ENCODE measurements around the gene RAD52. TPM values are rescaled to one million over a fixed set of nuclear protein-coding genes. Genes with fewer than 3 reads are reported as not detected.

RAD52 gene
- 10 to 100 TPM; 17.0 to 24.9 TPM for total RNA-seq

DNA sequence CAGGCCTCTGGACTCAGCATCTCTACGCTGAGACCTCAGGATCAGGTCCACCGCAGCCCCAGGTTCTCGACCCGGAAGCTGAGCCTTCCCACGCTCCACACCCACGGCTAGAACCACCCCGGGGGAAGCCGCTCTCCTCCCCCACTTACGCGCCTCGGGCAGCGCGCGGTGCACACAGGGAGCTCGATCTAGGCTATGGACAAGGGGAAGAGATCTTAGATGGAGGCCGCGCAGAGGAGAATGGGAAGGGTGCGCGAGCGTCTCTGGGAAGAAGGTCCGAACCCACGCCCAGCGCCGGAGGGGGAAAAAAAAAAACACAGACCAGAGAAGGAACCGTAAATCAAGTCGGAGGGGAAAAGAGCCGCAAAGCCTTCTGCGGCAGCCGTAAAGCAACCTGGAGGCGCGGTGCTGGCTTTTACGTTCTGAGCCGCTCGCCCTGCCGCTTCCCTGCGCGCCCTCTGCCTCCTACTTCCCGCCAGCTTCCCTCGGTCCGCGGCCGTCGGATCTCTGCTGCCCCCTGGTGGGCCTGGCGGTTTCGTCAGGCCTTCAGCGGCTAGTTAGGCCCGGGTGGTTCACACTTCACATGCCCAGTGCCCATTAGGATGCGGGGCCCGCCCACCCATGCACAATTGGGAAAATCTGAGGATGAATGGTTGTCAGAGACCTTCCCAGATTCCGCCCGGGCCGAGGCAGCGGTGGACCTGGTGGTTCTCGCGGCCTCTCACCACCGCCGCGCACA, at the start of gene RAD52:
RAD52 (minus strand) TSS at position 242 of the 739 bp plus-strand sequence. CDS start 16,636 bp downstream, outside the sequence.
- Mint-ChIP-seq H3K36me3 (no peaks in the 10 kb centered on the region), H3K4me3 (peak within 1 kb of the TSS; percentile 97), H3K27ac (peak within 1 kb of the TSS; percentile 91 to 97), H3K9me3 (no peaks in the 10 kb centered on the region), H3K27me3 (no peaks in the 10 kb centered on the region), H3K4me1 (ENCODE audit: low read depth in 2 of 2) (peaks cover 23 to 30% of the 10 kb centered on the region in 2 donors)
- peak; percentile 98 for DNase-seq (ENCODE audit: low spot score)
- peak; percentile 90 to 92 for ATAC-seq

DNA sequence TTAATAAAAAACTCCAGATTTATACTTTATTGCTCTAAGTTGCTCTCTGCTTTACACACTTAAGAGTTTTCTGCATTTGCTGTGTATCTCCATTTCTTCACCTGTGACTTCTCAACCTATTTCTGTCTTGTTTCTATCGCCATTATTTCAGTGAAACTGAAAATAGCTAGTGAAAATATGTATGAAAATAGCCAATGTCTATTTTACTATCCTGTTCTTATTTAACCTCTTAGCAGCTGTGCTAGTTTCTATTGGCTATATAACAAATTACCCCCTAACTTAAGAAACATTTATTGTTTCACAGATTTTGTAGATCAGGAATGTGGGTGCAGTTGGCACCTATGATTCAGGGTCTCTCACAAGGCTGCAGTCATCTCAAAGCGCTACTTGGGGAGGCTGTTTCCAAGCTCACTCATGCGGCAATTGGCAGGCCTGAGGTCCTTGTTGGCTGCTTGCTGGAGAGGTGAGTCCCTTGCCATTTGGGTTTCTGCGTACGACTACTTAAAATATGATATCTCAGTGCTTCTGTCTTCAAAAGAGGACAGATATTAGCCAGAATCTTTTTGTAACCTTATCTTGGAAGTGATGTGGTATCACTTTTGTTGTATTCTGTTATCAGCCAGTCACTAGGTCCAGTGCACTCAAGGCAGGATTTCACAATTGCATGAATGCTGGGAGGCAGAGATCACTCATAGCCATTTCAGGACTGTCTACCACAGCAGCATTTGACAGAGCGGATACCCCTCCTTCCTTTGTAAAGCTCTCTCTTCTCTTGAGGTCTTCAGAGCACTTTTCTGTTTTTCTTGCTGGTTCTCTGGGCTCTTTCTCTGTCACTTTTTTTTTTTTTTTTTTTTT, 48.8 kb upstream of the RAD52 start:
- Mint-ChIP-seq H3K4me3 (no peak overlapping the region), H3K27ac (no peak overlapping the region), H3K4me1 (ENCODE audit: low read depth in 2 of 2) (peaks cover 10 to 11% of the 10 kb centered on the region in 2 donors), H3K36me3 (no peaks in the 10 kb centered on the region), H3K9me3 (no peaks in the 10 kb centered on the region), H3K27me3 (no peaks in the 10 kb centered on the region)
- DNase-seq (ENCODE audit: low spot score) (no peak), ATAC-seq (no peak)

DNA sequence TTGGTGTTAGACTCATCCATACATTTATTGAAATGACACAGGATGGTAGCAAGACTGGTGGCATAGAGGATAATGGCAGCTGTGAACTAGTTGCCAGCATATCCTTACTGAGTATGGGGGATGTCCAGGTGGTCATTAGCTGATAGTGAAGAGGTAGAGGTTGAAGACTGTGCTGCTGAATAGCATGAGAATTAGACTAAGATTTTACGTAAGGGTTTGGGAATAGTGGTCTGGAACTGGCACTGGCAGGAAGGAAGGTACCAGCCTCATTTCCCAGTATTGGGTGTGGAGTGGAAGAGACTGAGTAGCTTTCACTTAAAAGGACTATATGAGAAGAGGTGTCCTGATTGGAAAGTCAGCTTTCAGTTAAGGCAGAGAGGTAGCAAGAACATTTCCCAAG, 48.0 kb upstream of the RAD52 start:
- Mint-ChIP-seq H3K27ac (no peak overlapping the region), H3K4me1 (ENCODE audit: low read depth in 2 of 2) (peaks cover 13 to 14% of the 10 kb centered on the region in 2 donors), H3K36me3 (no peaks in the 10 kb centered on the region), H3K9me3 (no peaks in the 10 kb centered on the region), H3K4me3 (no peak overlapping the region), H3K27me3 (no peaks in the 10 kb centered on the region)
- ATAC-seq (no peak), DNase-seq (ENCODE audit: low spot score) (no peak)

DNA sequence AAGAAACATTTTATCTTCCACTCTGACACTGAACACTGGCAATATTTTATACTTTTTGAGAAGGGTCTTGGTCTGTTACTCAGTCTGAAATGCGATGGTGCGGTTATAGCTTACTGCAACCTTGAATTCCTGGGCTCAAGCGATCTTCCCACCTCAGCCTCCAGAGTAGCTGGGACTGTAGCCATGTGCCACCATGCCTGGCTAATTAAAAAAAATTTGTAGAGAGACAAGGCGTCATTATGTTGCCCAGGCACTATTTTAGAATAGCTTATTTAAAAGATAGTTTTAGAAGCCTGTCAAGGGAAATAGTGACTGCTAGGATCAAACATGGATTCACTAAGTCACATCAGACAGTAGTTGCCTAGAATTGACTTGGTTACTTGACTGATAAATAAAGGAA, 47.4 kb upstream of the RAD52 start:
- DNase-seq (ENCODE audit: low spot score): no peak
- Mint-ChIP-seq H3K27ac (no peak overlapping the region), H3K4me1 (ENCODE audit: low read depth in 2 of 2) (peaks cover 14 to 19% of the 10 kb centered on the region in 2 donors), H3K9me3 (no peaks in the 10 kb centered on the region), H3K36me3 (peaks cover under 1% of the 10 kb centered on the region), H3K4me3 (no peak overlapping the region), H3K27me3 (no peaks in the 10 kb centered on the region)
- ATAC-seq: no peak

DNA sequence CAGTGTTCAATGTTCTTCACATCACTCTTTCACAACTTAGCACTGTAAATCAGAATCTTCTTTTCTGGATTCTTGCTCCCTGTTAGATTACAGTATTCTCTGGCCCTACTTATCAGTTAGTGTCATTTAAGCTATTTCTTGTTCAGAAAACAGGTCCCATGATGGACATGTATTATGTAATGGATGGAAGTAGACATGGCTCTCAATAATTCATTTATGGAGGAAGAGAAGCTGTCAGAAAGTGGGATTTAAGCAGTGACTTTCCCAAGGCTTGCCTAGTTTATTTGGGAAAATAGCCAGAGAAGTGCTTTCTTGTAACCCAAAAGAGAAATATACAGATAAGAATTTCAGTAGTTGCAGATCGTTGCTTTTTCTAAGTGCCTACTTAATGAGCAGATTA, 43.2 kb upstream of the RAD52 start:
- H3K4me3 Mint-ChIP-seq: peak overlapping the region; percentile 98
- no peaks in the 10 kb centered on the region for H3K27me3 Mint-ChIP-seq
- ATAC-seq (no peak), DNase-seq (ENCODE audit: low spot score) (no peak)
- H3K36me3 Mint-ChIP-seq: peaks cover 5% of the 10 kb centered on the region
- no peaks in the 10 kb centered on the region for H3K9me3 Mint-ChIP-seq
- peaks cover 26 to 31% of the 10 kb centered on the region in 2 donors for H3K4me1 Mint-ChIP-seq (ENCODE audit: low read depth in 2 of 2)
- peak overlapping the region; percentile 84 to 88 for H3K27ac Mint-ChIP-seq

DNA sequence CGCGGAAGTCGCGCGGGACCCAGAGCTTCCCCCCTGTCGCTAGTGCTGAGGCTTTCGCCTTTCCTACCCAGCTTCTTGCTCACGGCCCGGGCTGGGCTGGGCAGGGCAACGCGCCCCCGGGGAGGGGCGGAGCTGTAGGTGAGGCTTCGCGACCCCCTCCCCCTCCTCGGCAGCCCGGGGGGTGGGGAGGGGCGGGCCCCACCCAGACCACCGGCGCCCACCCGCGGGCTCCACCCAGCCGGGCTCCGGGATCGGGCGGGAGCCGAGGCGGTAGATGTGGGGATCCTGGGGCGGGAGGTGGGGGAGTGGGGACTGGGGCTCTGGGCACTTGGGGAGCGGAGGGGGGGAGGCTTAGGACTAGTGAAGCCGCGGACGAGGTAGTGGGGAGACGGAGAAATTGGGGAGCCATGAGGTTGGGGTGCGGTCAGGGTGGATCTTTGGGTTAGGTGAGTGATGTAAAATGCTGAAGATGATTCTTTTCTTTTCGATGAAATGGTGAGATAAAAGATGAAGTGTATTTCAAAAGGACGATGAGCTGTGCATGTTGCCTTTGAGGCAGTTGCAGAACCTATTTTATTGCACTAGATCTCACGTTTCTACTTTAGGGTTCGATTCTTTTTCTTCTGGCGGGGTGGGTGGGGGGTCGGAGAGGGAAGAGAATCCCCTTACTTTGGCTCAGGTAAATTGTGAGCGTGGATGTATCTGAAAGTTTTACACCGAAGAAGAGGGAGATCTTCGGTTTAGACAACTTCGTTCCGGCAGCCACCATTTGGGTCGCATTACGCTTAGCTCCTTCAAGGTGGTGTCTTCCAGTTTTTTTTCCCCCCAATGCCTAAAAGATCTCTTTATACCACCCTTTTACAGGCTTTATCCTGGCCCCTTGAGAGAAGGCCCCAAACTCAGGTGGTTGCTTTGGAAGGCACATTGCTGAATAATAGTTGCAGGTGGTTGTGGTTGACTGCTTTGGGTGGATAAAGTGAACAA, 42.1 kb upstream of the RAD52 start:
- peaks cover 22 to 31% of the 10 kb centered on the region in 2 donors for H3K4me1 Mint-ChIP-seq (ENCODE audit: low read depth in 2 of 2)
- H3K27ac Mint-ChIP-seq: peak overlapping the region; percentile 84 to 88
- ATAC-seq: no peak

DNA sequence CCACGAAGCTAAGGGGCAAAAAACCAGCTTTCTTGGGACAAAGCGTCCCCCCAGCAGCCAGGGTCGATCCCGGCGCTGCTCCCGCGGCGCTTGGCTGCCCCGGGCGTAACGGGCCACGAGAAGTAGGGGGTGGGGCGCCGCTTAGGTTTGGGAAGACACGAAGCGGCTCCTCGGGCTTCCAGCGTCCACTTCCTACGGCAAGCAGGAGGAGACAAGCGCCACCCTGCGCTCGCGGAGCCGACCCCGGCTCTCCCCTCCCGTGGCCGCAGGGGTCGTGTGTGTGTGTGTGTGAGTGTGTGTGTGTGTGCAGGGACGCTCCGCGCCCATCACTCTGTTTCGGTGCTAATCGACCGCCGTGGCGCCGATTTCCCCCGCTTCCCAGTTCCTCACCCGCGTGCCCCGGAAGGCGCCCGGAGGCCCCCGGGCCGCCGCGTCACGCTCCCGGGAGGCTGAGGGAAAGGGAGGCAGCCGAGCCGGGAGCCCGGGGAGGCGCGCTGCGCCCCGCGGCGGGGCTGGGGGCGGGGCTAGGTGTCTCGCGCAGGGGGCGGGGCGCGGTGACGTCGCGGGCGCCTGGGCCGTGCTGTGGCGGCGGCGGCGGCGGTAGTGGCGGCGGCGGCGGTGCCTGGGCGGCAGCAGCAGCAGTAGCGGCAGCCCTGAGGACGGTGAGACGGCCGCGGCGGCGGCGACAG, 41.3 kb upstream of the RAD52 start, which contains the start of gene ERC1:
ERC1 (plus strand) TSS at position 563 of the 689 bp plus-strand sequence. CDS start 36,681 bp downstream, outside the sequence.
- Mint-ChIP-seq H3K27ac (peak within 1 kb of the TSS; percentile 84 to 88), H3K27me3 (no peaks in the 10 kb centered on the region), H3K4me3 (peak within 1 kb of the TSS; percentile 98), H3K4me1 (ENCODE audit: low read depth in 2 of 2) (peaks cover 21 to 30% of the 10 kb centered on the region in 2 donors), H3K36me3 (peaks cover 5% of the 10 kb centered on the region), H3K9me3 (no peaks in the 10 kb centered on the region)
- ATAC-seq (peak; percentile 95 to 97), DNase-seq (ENCODE audit: low spot score) (peak; percentile 85)

More for the DNA sequence above, 42.1 kb upstream of the RAD52 start:
- Mint-ChIP-seq H3K4me3 (peak overlapping the region; percentile 98), H3K27me3 (no peaks in the 10 kb centered on the region), H3K9me3 (no peaks in the 10 kb centered on the region), H3K36me3 (peaks cover 5% of the 10 kb centered on the region)
- DNase-seq (ENCODE audit: low spot score): no peak

DNA sequence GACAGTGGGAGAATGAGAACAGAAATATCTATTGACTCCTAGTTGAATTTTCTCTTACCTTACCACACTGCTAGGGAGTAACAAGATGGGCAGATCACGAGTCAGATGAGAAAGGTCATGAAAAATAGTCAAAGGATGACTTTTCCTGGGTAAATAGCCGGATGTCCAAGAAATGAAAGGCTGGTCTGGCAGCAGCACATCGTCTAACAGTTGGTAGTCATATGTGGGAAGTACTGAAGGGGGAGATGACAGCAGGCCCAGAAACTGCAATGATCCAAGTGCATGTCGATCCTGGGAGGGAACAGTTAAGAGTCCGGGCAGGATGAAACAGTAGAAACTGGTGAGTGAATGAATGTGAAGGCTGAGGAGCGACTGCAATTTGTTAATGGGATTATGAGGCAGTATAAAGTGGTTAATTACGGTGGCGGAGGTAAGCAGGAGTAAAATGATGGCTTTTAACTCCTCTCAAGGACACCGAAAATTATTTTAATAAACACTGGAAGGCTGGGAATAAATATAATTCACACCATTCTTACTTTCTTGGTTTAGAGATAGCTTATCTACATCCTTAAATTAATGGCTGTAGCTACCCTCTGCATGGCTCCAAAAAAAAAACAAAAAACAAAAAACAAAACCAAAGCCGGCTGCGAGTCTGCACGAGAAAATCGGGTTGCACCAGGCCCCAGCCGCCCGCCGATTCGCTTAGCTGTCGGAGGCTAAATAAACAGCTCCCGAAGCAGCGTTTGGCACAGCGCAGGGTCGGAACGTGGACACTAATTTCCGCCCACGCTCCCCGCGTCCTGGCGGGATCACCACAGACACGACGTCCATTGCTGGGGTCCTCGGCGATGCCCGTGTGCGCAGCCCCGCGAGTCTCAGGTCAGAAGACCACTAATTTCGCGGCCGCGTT, 40.5 kb upstream of the RAD52 start:
- Mint-ChIP-seq H3K4me1 (ENCODE audit: low read depth in 2 of 2) (peaks cover 16 to 24% of the 10 kb centered on the region in 2 donors), H3K9me3 (no peaks in the 10 kb centered on the region), H3K4me3 (peak overlapping the region; percentile 98), H3K27ac (peak overlapping the region; percentile 78 to 83), H3K36me3 (peaks cover 5% of the 10 kb centered on the region), H3K27me3 (no peaks in the 10 kb centered on the region)
- DNase-seq (ENCODE audit: low spot score) (peak; percentile 70), ATAC-seq (peak; percentile 32 to 37)

DNA sequence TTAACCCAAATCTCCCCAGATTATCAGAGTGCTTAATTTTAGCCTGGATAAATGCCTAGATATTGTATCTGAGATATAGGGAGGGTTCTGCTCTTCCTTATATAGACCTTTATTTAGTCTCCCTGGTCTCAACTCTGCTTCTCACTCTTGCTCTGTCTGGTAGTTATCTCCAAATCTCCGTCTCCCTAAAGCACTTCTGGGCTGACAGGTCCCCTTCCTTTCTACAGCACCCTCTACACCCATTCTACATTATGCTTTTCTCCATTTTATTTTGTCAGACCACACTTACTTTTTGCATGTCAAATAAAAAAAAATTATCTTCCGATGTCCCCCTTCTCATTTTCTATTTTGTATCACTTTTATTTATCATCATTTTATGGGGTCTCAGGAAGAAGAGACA, 39.6 kb upstream of the RAD52 start:
- H3K9me3 Mint-ChIP-seq: no peaks in the 10 kb centered on the region
- H3K27me3 Mint-ChIP-seq: no peaks in the 10 kb centered on the region
- peak overlapping the region in 1 of 2 donors; percentile 83 for H3K27ac Mint-ChIP-seq
- DNase-seq (ENCODE audit: low spot score): no peak
- ATAC-seq: no peak
- H3K36me3 Mint-ChIP-seq: peaks cover 5% of the 10 kb centered on the region
- H3K4me1 Mint-ChIP-seq (ENCODE audit: low read depth in 2 of 2): peaks cover 16 to 24% of the 10 kb centered on the region in 2 donors
- H3K4me3 Mint-ChIP-seq: no peak overlapping the region

DNA sequence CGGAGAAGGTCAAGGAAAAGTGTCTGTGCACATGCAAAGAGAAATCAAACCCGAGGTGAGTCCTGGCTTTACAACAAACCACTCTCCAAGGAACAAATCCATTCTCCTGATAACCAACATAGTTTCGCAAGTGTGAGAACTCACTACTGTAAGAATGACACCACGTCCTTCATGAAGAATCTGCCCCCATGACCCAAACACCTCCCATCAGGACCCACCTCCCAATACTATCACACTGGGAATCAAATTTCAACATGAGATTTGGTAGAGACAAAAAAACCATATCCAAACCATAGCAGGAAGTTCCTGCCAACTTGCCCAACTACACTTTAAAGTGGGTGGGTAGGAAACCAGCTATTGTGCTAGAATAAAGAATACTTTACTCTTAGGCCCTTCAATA, 39.2 kb upstream of the RAD52 start:
- Mint-ChIP-seq H3K27ac (no peak overlapping the region), H3K4me3 (peak overlapping the region; percentile 18), H3K27me3 (no peaks in the 10 kb centered on the region), H3K36me3 (peaks cover 5% of the 10 kb centered on the region), H3K4me1 (ENCODE audit: low read depth in 2 of 2) (peaks cover 16 to 24% of the 10 kb centered on the region in 2 donors), H3K9me3 (no peaks in the 10 kb centered on the region)
- no peak for DNase-seq (ENCODE audit: low spot score)
- ATAC-seq: no peak

DNA sequence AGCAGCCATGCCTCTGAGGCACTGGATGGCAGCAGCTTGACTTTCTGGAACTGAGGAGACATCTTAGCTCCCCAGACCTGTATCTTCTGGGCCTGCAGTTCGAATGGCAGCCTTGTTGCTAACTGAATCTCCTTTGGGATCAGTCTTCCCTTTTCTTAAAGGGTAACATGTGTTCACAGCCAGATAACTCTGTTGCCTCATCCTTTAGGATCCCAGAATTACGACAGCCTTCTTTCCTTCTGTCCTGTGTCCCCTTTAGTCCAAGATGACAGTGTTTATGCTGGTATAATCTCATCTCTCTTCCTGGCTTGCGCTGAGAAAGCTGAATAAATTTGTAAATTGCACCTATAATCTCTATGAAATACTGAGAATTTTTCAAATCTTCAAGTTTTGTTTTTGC, 32.5 kb upstream of the RAD52 start:
- Mint-ChIP-seq H3K9me3 (no peaks in the 10 kb centered on the region), H3K27me3 (peaks cover 0 to 4% of the 10 kb centered on the region in 2 donors), H3K36me3 (no peaks in the 10 kb centered on the region), H3K27ac (no peak overlapping the region), H3K4me1 (ENCODE audit: low read depth in 2 of 2) (no peaks in the 10 kb centered on the region), H3K4me3 (no peak overlapping the region)
- no peak for DNase-seq (ENCODE audit: low spot score)
- no peak for ATAC-seq
